Measurements from ENCODE around the gene MYO1A.

MYO1A gene

GRCh38 chr12:57049119-57049446 lies 846 bp downstream of the MYO1A start:
- FAIRE-seq (no peak), DNase-seq (ENCODE audit: insufficient read length, low spot score) (no peak)
- TF ChIP-seq POLR2A (IDR thresholded peaks at IDR 0.05; ENCODE audit: low read depth, low read length): no peak
- no peak for TF ChIP-seq POU2F2 (IDR thresholded peaks at IDR 0.05; ENCODE audit: low read depth, low read length)

GRCh38 chr12:57048423-57049118 lies 1.4 kb downstream of the MYO1A start:
- DNase-seq (ENCODE audit: insufficient read length, low spot score) (no peak), FAIRE-seq (peak; percentile 47)

GRCh38 chr12:57047981-57048380 lies 1.9 kb downstream of the MYO1A start:
- FAIRE-seq: no peak
- TF ChIP-seq PAX5 (IDR thresholded peaks at IDR 0.05; ENCODE audit: insufficient read depth, low read length, severe bottlenecking) (no peak), TAF1 (IDR thresholded peaks at IDR 0.05; ENCODE audit: low read depth, low read length) (no peak), SPI1 (IDR thresholded peaks at IDR 0.05; ENCODE audit: low read depth, low read length) (no peak), POLR2A (IDR thresholded peaks at IDR 0.05; ENCODE audit: low read depth, low read length) (no peak), POU2F2 (IDR thresholded peaks at IDR 0.05; ENCODE audit: low read depth, low read length) (no peak), POLR2AphosphoS5 (IDR thresholded peaks at IDR 0.05; ENCODE audit: low read depth, low read length) (no peak)
- DNase-seq (ENCODE audit: insufficient read length, low spot score): no peak

More at GRCh38 chr12:57048423-57049118, 1.4 kb downstream of the MYO1A start:
- no peak for TF ChIP-seq POLR2A (IDR thresholded peaks at IDR 0.05; ENCODE audit: low read depth, low read length)
- TF ChIP-seq TAF1 (IDR thresholded peaks at IDR 0.05; ENCODE audit: low read depth, low read length): no peak
- TF ChIP-seq POU2F2 (IDR thresholded peaks at IDR 0.05; ENCODE audit: low read depth, low read length): no peak
- no peak for TF ChIP-seq SPI1 (IDR thresholded peaks at IDR 0.05; ENCODE audit: low read depth, low read length)
- no peak for TF ChIP-seq PAX5 (IDR thresholded peaks at IDR 0.05; ENCODE audit: insufficient read depth, low read length, severe bottlenecking)
- TF ChIP-seq POLR2AphosphoS5 (IDR thresholded peaks at IDR 0.05; ENCODE audit: low read depth, low read length): no peak

GRCh38 chr12:57046947-57047890 lies 2.7 kb downstream of the MYO1A start:
- peak; percentile 91 for FAIRE-seq
- no peak for DNase-seq (ENCODE audit: insufficient read length, low spot score)
- TF ChIP-seq PAX5 (IDR thresholded peaks at IDR 0.05; ENCODE audit: insufficient read depth, low read length, severe bottlenecking) (no peak), TAF1 (IDR thresholded peaks at IDR 0.05; ENCODE audit: low read depth, low read length) (no peak), SPI1 (IDR thresholded peaks at IDR 0.05; ENCODE audit: low read depth, low read length) (peak; percentile 85)

GRCh38 chr12:57046086-57046791 lies 3.7 kb downstream of the MYO1A start:
- no peak for DNase-seq (ENCODE audit: insufficient read length, low spot score)
- TF ChIP-seq POLR2A (IDR thresholded peaks at IDR 0.05; ENCODE audit: low read depth, low read length): no peak
- no peak for TF ChIP-seq PAX5 (IDR thresholded peaks at IDR 0.05; ENCODE audit: insufficient read depth, low read length, severe bottlenecking)
- no peak for TF ChIP-seq SPI1 (IDR thresholded peaks at IDR 0.05; ENCODE audit: low read depth, low read length)
- no peak for TF ChIP-seq TAF1 (IDR thresholded peaks at IDR 0.05; ENCODE audit: low read depth, low read length)
- TF ChIP-seq POLR2AphosphoS5 (IDR thresholded peaks at IDR 0.05; ENCODE audit: low read depth, low read length): no peak
- TF ChIP-seq POU2F2 (IDR thresholded peaks at IDR 0.05; ENCODE audit: low read depth, low read length): no peak
- peak; percentile 33 for FAIRE-seq

- FAIRE-seq (peak; percentile 16), DNase-seq (ENCODE audit: insufficient read length, low spot score) (no peak)
- no peak for TF ChIP-seq POLR2A (IDR thresholded peaks at IDR 0.05; ENCODE audit: low read depth, low read length)
Observed at GRCh38 chr12:57044889-57045288, 5.0 kb downstream of the MYO1A start.

- FAIRE-seq (no peak), DNase-seq (ENCODE audit: insufficient read length, low spot score) (no peak)
- no peak for TF ChIP-seq POU2F2 (IDR thresholded peaks at IDR 0.05; ENCODE audit: low read depth, low read length)
- TF ChIP-seq POLR2A (IDR thresholded peaks at IDR 0.05; ENCODE audit: low read depth, low read length): no peak
- TF ChIP-seq PAX5 (IDR thresholded peaks at IDR 0.05; ENCODE audit: insufficient read depth, low read length, severe bottlenecking): no peak
- TF ChIP-seq POLR2AphosphoS5 (IDR thresholded peaks at IDR 0.05; ENCODE audit: low read depth, low read length): no peak
- no peak for TF ChIP-seq SPI1 (IDR thresholded peaks at IDR 0.05; ENCODE audit: low read depth, low read length)
- TF ChIP-seq TAF1 (IDR thresholded peaks at IDR 0.05; ENCODE audit: low read depth, low read length): no peak
Observed at GRCh38 chr12:57044468-57044867, 5.5 kb downstream of the MYO1A start.

GRCh38 chr12:57042695-57043094 lies 7.2 kb downstream of the MYO1A start:
- TF ChIP-seq POLR2AphosphoS5 (IDR thresholded peaks at IDR 0.05; ENCODE audit: low read depth, low read length) (no peak), PAX5 (IDR thresholded peaks at IDR 0.05; ENCODE audit: insufficient read depth, low read length, severe bottlenecking) (no peak), POU2F2 (IDR thresholded peaks at IDR 0.05; ENCODE audit: low read depth, low read length) (no peak), POLR2A (IDR thresholded peaks at IDR 0.05; ENCODE audit: low read depth, low read length) (no peak)
- no peak for FAIRE-seq
- DNase-seq (ENCODE audit: insufficient read length, low spot score): no peak

- peak; percentile 13 for FAIRE-seq
- DNase-seq (ENCODE audit: insufficient read length, low spot score): no peak
- TF ChIP-seq SPI1 (IDR thresholded peaks at IDR 0.05; ENCODE audit: low read depth, low read length) (no peak), POU2F2 (IDR thresholded peaks at IDR 0.05; ENCODE audit: low read depth, low read length) (no peak), POLR2A (IDR thresholded peaks at IDR 0.05; ENCODE audit: low read depth, low read length) (no peak), TAF1 (IDR thresholded peaks at IDR 0.05; ENCODE audit: low read depth, low read length) (no peak), PAX5 (IDR thresholded peaks at IDR 0.05; ENCODE audit: insufficient read depth, low read length, severe bottlenecking) (no peak), POLR2AphosphoS5 (IDR thresholded peaks at IDR 0.05; ENCODE audit: low read depth, low read length) (no peak)
Observed at GRCh38 chr12:57040750-57041149, 9.2 kb downstream of the MYO1A start.

All from GM12891 (cell line).